Caco-2 (cell line): ENCODE data around the gene TMA7B. TPM values are rescaled to one million over a fixed set of nuclear protein-coding genes. Genes with fewer than 3 reads are reported as not detected.

ENCODE experiments used
- BruUV-seq: library from RNA; stranded (reverse); fragments of 400-500 nt; replicated peaks from 2 replicates; lab custom pipeline; 2021; lab: Mats Ljungman, UMichigan
- CTCF ChIA-PET: fragments of 300-600 bp; sonication (Branson Sonifier 250); formaldehyde crosslinking; loops from one replicate; lab custom pipeline; 2022; ENCODE audit warnings: antibody characterized with exemption; lab: Charles Lee
- POLR2A ChIA-PET: fragments of 300-600 bp; sonication (Branson Sonifier 250); formaldehyde crosslinking; loops from one replicate; lab custom pipeline; 2022; ENCODE audit warnings: antibody characterized with exemption; lab: Charles Lee
- DNase-seq, 2 experiments: peaks; one replicate each; pipeline versions ENCODE4 v3.0.0 to v3.0.0-alpha.2; 2020 to 2022
- H3K27me3 ChIP-seq: replicated peaks from 2 replicates; pipeline ENCODE4 v1.6.0; 2011; ENCODE audit warnings: low read length; ENCODE audit not compliant: control insufficient read depth, insufficient read depth
- H3K36me3 ChIP-seq: 2 replicates; pipeline ENCODE4 v1.5.1; 2011; ENCODE audit warnings: low read length; ENCODE audit not compliant: control insufficient read depth, insufficient read depth
- H3K4me1 ChIP-seq: fragments of 250-450 bp; sonication (Bioruptor Pico); 2 replicates; pipeline ENCODE4 v1.5.1; 2020; ENCODE audit warnings: mild to moderate bottlenecking
- H3K4me3 ChIP-seq: 2 replicates; pipeline ENCODE4 v1.5.1; 2011; ENCODE audit warnings: low read depth, mild to moderate bottlenecking, control low read depth, low read length
- H3K9me3 ChIP-seq: fragments of 250-450 bp; sonication (Bioruptor Pico); 2 replicates; pipeline ENCODE4 v1.5.1; 2020; ENCODE audit warnings: mild to moderate bottlenecking, moderate library complexity
- H3K27ac Mint-ChIP-seq: one replicate; pipeline ENCODE4 v1.8.0; 2022; ENCODE audit warnings: mixed read lengths; ENCODE audit not compliant: unreplicated experiment
- H3K27me3 Mint-ChIP-seq: one replicate; pipeline ENCODE4 v1.8.0; 2022; ENCODE audit warnings: mixed read lengths; ENCODE audit not compliant: insufficient read depth, unreplicated experiment
- H3K36me3 Mint-ChIP-seq: one replicate; pipeline ENCODE4 v1.8.0; 2022; ENCODE audit warnings: mild to moderate bottlenecking, mixed read lengths; ENCODE audit not compliant: insufficient read depth, unreplicated experiment
- H3K4me1 Mint-ChIP-seq: one replicate; pipeline ENCODE4 v1.8.0; 2022; ENCODE audit warnings: low read depth, mixed read lengths; ENCODE audit not compliant: unreplicated experiment
- H3K4me3 Mint-ChIP-seq: one replicate; pipeline ENCODE4 v1.8.0; 2022; ENCODE audit warnings: mild to moderate bottlenecking, moderate library complexity, mixed read lengths; ENCODE audit not compliant: unreplicated experiment
- H3K9me3 Mint-ChIP-seq: one replicate; pipeline ENCODE4 v1.8.0; 2022; ENCODE audit warnings: mixed read lengths; ENCODE audit not compliant: unreplicated experiment
- CTCF ChIP-seq, 2 experiments: fragments of 200-600 bp in 1 of 2; IDR thresholded peaks; 1 replicate in 1 of 2; 2 replicates in 1 of 2; pipeline versions ENCODE4 v1.5.1 to v1.8.0; 2011 to 2022; ENCODE audit warnings: antibody characterized with exemption in 1 of 2, control low read depth in 1 of 2, inconsistent platforms in 1 of 2, low read depth in 1 of 2, low read length in 1 of 2, mild to moderate bottlenecking in 1 of 2, moderate library complexity in 1 of 2; ENCODE audit not compliant: insufficient read depth in 1 of 2, severe bottlenecking in 1 of 2, unreplicated experiment in 1 of 2
- intact Hi-C: fragments of 100-400 bp; cut with micrococcal nuclease; formaldehyde crosslinking; loops from one replicate; pipeline ENCODE4 v1.10.0; 2022; ENCODE audit not compliant: unreplicated experiment
- total RNA-seq: library from RNA; stranded (reverse); gene quantifications from 2 replicates; pipeline ENCODE4 v1.2.3, GENCODE V29; 2022

The TMA7B gene
- total RNA-seq, 1 experiment from 2014 or later, result not detected

DNA sequence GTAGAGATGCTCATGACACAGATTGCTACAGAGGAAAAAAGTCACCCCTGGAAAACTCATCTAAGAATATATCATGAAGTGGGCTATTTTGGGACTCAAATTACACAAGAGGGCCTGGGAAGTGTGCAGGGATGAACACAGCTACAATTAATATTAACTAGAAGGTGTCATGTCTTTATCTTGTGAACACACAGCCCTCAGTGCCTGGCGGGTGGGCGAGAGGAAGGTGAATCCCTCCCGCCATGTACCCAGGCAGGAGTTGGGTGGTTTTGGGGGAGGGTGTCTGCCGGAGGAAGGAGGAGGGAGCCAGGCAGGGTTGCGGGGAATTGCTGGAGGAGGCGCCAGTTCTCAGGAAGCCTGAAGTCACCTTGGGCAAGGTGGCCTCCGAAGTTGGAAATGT, 29.4 kb downstream of the TMA7B start:
- H3K4me1 Mint-ChIP-seq, result peaks cover 31% of the 10 kb centered on the region
- Histone ChIP-seq H3K36me3 (no peaks in the 10 kb centered on the region), H3K27me3 (no peaks in the 10 kb centered on the region), H3K4me3 (no peak overlapping the region), H3K4me1 (peaks cover 28% of the 10 kb centered on the region), H3K9me3 (no peaks in the 10 kb centered on the region)
- no peaks in the 10 kb centered on the region for H3K36me3 Mint-ChIP-seq
- no peaks in the 10 kb centered on the region for H3K27me3 Mint-ChIP-seq
- no peak overlapping the region for H3K4me3 Mint-ChIP-seq
- ChIA-PET POLR2A (no interaction called here), CTCF (interaction anchor here (1.9 kb wide), 1 partner anchor 36 kb away, joined by 9 read pairs; no protein-coding TSS in a partner anchor)
- intact Hi-C loops, result no loop called here
- H3K9me3 Mint-ChIP-seq, result no peaks in the 10 kb centered on the region
- no TSS peak for BruUV-seq
- no peak overlapping the region for H3K27ac Mint-ChIP-seq
- no peak for DNase-seq
- TF ChIP-seq CTCF (IDR thresholded peaks at IDR 0.05; ENCODE audit: insufficient read depth in 1 of 2, low read depth in 1 of 2, low read length in 1 of 2, severe bottlenecking in 1 of 2, unreplicated experiment in 1 of 2), result no peak

DNA sequence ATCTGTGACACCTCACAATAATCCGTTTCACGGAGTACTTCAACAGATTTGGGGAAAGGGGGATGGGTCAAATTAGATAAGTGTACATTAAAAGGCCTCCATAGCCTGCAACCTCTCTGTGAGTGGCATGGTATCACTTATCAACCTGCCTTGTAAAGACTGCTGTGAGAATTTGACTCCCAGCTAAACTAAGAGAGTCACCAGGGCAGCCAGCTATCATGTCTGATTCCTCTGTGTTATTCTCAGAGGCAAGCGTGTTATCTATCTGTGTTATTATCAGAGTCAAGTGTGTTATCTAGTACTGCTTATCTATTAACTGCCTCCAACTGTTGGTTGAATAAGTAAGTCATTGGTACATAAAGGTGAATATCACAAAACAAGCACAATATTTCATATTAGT, 30.5 kb downstream of the TMA7B start:
- intact Hi-C loops, result no loop called here
- no peaks in the 10 kb centered on the region for H3K9me3 Mint-ChIP-seq
- H3K4me1 Mint-ChIP-seq, result peaks cover 31% of the 10 kb centered on the region
- CTCF ChIA-PET, result interaction anchor here (1.1 to 1.9 kb wide), 5 partner anchors 9 to 37 kb away, joined by 4 to 9 read pairs (median 5); no protein-coding TSS in a partner anchor
- Histone ChIP-seq H3K36me3 (no peaks in the 10 kb centered on the region), H3K4me1 (peaks cover 28% of the 10 kb centered on the region), H3K4me3 (no peak overlapping the region), H3K27me3 (no peaks in the 10 kb centered on the region), H3K9me3 (no peaks in the 10 kb centered on the region)
- no TSS peak for BruUV-seq
- H3K27ac Mint-ChIP-seq, result no peak overlapping the region
- no peaks in the 10 kb centered on the region for H3K27me3 Mint-ChIP-seq
- no peak for DNase-seq
- no peak overlapping the region for H3K4me3 Mint-ChIP-seq
- TF ChIP-seq CTCF (IDR thresholded peaks at IDR 0.05; ENCODE audit: insufficient read depth in 1 of 2, low read depth in 1 of 2, low read length in 1 of 2, severe bottlenecking in 1 of 2, unreplicated experiment in 1 of 2), result no peak
- POLR2A ChIA-PET, result no interaction called here
- no peaks in the 10 kb centered on the region for H3K36me3 Mint-ChIP-seq

DNA sequence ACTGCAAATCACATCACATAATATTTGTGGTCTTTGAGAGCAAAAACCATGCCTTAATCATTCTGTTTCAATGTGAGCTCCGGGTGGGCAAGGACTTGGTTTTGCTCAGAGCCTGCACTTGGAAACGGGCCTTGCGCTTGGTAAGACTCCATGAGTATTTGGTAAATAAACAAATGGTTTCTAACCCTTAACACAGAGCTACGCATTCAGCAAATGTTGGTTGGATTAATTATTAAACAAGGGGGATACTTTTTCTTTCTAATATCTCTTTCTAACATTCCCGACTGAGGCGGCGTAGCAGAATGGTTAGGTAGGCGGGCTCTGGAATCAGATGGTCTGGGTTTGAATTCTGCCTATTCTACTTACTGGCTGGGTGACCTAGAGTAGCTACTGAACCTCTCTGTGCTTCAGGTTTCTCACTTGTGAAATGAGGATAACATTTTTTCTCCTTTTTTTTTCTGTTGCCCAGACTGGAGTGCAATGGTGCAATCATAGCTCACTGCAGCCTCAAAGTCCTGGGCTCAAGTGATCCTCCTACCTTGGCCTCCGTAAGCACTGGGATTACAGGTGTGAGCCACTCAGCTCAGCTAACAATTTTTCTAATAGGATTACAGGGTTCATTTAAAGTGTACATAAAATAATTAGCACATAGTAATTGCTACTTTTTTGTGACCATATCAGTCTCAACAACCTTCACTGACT, 31.1 kb downstream of the TMA7B start:
- intact Hi-C loops, result no loop called here
- no peaks in the 10 kb centered on the region for H3K9me3 ChIP-seq
- BruUV-seq, result no TSS peak
- no peak for TF ChIP-seq CTCF (IDR thresholded peaks at IDR 0.05; ENCODE audit: insufficient read depth in 1 of 2, low read depth in 1 of 2, low read length in 1 of 2, severe bottlenecking in 1 of 2, unreplicated experiment in 1 of 2)
- Mint-ChIP-seq H3K4me1 (peaks cover 31% of the 10 kb centered on the region), H3K36me3 (no peaks in the 10 kb centered on the region), H3K27me3 (no peaks in the 10 kb centered on the region), H3K27ac (peak overlapping the region; percentile 8), H3K4me3 (no peak overlapping the region), H3K9me3 (no peaks in the 10 kb centered on the region)
- H3K36me3 ChIP-seq, result no peaks in the 10 kb centered on the region
- H3K4me3 ChIP-seq, result no peak overlapping the region
- ChIA-PET POLR2A (no interaction called here), CTCF (interaction anchor here (1.1 to 1.9 kb wide), 5 partner anchors 8 to 38 kb away, joined by 4 to 9 read pairs (median 5); no protein-coding TSS in a partner anchor)
- DNase-seq, result peak in 1 of 2 experiments; percentile 26
- H3K27me3 ChIP-seq, result no peaks in the 10 kb centered on the region
- H3K4me1 ChIP-seq, result peaks cover 34% of the 10 kb centered on the region
